ENCODE results near the gene ATP6V1G3. TPM values are rescaled to one million over a fixed set of nuclear protein-coding genes. Genes with fewer than 3 reads are reported as not detected.
A peak's percentile ranks its signal among the peaks of the same experiment; 100 is the strongest.

ATP6V1G3 gene
- polyA plus RNA-seq, 3 donors, result not detected

DNA sequence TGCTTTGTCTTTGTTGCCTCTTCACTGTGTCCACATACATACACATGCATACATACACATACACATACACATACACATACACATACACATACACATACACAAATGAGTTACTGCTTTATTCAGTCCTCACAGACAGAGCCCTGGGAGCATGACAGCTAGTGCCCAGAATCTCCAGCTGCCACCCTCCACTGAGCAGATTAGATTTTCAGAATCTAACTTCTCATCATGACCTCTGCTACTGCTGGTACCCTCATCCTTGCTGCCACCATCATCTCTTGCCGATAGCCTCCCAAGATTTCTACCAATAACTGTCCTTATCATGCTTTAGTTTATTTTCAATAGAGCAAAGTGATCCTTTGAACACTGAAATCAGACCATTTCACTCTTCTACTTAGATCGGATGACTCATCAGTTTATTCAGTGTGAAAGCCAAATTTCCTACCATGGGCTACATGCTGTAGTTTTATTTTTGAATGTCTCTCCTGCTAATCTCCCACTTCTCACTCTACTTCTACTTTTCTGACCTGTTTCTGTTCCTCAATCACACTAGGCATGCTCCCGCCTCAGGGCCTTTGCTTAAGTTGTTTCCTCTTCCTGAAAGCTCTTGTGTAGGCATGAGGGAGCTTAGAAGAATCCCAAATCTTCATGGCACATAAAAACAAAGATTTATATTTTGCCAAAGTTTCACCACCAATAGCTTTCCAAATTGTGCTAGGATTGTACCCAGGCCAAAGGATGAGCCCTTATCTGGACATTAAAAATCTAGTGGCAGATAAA, 43.0 kb downstream of the ATP6V1G3 start:
- Histone ChIP-seq H3K4me2 (replicated peaks; ENCODE audit: extremely low read depth, low read length, poor library complexity, severe bottlenecking) (peak overlapping the region; percentile 49), H4K20me1 (ENCODE audit: insufficient read depth, low read length) (no peaks in the 10 kb centered on the region), H3K4me1 (ENCODE audit: control insufficient read depth in 1 of 2, insufficient read depth in 2 of 2, low read length in 2 of 2) (peaks cover 21 to 34% of the 10 kb centered on the region in 2 donors), H3K79me2 (ENCODE audit: insufficient read depth, low read length) (no peaks in the 10 kb centered on the region), H3K27ac (ENCODE audit: low read depth in 1 of 2, low read length in 2 of 2) (peak overlapping the region; percentile 34 to 78), H3K9me3 (replicated peaks in 1 of 2; ENCODE audit: control insufficient read depth in 1 of 2, insufficient read depth in 1 of 2, low read length in 2 of 2) (no peaks in the 10 kb centered on the region), H3K4me3 (replicated peaks in 1 of 3; ENCODE audit: low read depth in 2 of 3, low read length in 3 of 3) (peak overlapping the region in 1 of 3 experiments; percentile 18), H2AFZ (ENCODE audit: insufficient read depth, low read depth, low read length, poor library complexity, severe bottlenecking) (peak overlapping the region; percentile 10), H3K9ac (ENCODE audit: insufficient read depth, low read length, poor library complexity, severe bottlenecking) (no peak overlapping the region), H3K27me3 (ENCODE audit: control insufficient read depth in 2 of 2, insufficient read depth in 2 of 2, low read length in 2 of 2) (no peaks in the 10 kb centered on the region), H3K36me3 (replicated peaks in 1 of 2; ENCODE audit: control insufficient read depth in 1 of 2, insufficient read depth in 2 of 2, low read length in 2 of 2) (no peaks in the 10 kb centered on the region)
- Mint-ChIP-seq H3K9me3 (peaks cover 0 to 1% (median 0%) of the 10 kb centered on the region in 7 donors), H3K27ac (peak overlapping the region; percentile 77 to 92 (median 87)), H3K36me3 (peaks cover 0 to 2% of the 10 kb centered on the region in 2 donors), H3K4me3 (peak overlapping the region in 1 of 2 donors; percentile 43), H3K27me3 (ENCODE audit: low read depth in 3 of 3) (no peaks in the 10 kb centered on the region), H3K4me1 (peaks cover 41% of the 10 kb centered on the region)
- TF ChIP-seq, protein P1, sequence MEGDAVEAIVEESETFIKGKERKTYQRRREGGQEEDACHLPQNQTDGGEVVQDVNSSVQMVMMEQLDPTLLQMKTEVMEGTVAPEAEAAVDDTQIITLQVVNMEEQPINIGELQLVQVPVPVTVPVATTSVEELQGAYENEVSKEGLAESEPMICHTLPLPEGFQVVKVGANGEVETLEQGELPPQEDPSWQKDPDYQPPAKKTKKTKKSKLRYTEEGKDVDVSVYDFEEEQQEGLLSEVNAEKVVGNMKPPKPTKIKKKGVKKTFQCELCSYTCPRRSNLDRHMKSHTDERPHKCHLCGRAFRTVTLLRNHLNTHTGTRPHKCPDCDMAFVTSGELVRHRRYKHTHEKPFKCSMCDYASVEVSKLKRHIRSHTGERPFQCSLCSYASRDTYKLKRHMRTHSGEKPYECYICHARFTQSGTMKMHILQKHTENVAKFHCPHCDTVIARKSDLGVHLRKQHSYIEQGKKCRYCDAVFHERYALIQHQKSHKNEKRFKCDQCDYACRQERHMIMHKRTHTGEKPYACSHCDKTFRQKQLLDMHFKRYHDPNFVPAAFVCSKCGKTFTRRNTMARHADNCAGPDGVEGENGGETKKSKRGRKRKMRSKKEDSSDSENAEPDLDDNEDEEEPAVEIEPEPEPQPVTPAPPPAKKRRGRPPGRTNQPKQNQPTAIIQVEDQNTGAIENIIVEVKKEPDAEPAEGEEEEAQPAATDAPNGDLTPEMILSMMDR (IDR thresholded peaks at IDR 0.05), result no peak
- intact Hi-C loops (cut with micrococcal nuclease), result no loop called here
- 80% methylated on average over 2 of the region's 3 CpGs for WGBS (ENCODE audit: insufficient coverage)
- DNase-seq, result peak; percentile 46 to 67 (median 66)

- peak overlapping the region in 3 of 7 donors; percentile 6 to 91 (median 18) for H3K27ac Mint-ChIP-seq
- no peaks in the 10 kb centered on the region for H4K20me1 ChIP-seq (ENCODE audit: insufficient read depth, low read length)
- H3K4me1 Mint-ChIP-seq, result peaks cover 37% of the 10 kb centered on the region
- H3K9me3 ChIP-seq (replicated peaks in 1 of 2; ENCODE audit: control insufficient read depth in 1 of 2, insufficient read depth in 1 of 2, low read length in 2 of 2), result no peaks in the 10 kb centered on the region
- H2AFZ ChIP-seq (ENCODE audit: insufficient read depth, low read depth, low read length, poor library complexity, severe bottlenecking), result no peak overlapping the region
- DNase-seq, result no peak
- no peaks in the 10 kb centered on the region for H3K27me3 ChIP-seq (ENCODE audit: control insufficient read depth in 2 of 2, insufficient read depth in 2 of 2, low read length in 2 of 2)
- WGBS (ENCODE audit: insufficient coverage), result 81% methylated on average over 2 of the region's 6 CpGs
- H3K36me3 ChIP-seq (replicated peaks in 1 of 2; ENCODE audit: control insufficient read depth in 1 of 2, insufficient read depth in 2 of 2, low read length in 2 of 2), result no peaks in the 10 kb centered on the region
- TF ChIP-seq, protein P1 (IDR thresholded peaks at IDR 0.05), result no peak
- H3K9ac ChIP-seq (ENCODE audit: insufficient read depth, low read length, poor library complexity, severe bottlenecking), result no peak overlapping the region
- H3K36me3 Mint-ChIP-seq, result peaks cover 0 to 2% of the 10 kb centered on the region in 2 donors
- no peak overlapping the region for H3K4me3 ChIP-seq (replicated peaks in 1 of 3; ENCODE audit: low read depth in 2 of 3, low read length in 3 of 3)
- intact Hi-C loops (cut with micrococcal nuclease), result no loop called here
- H3K79me2 ChIP-seq (ENCODE audit: insufficient read depth, low read length), result no peaks in the 10 kb centered on the region
- H3K4me3 Mint-ChIP-seq, result no peak overlapping the region
- peak overlapping the region in 1 of 2 donors; percentile 78 for H3K27ac ChIP-seq (ENCODE audit: low read depth in 1 of 2, low read length in 2 of 2)
- peaks cover 21 to 34% of the 10 kb centered on the region in 2 donors for H3K4me1 ChIP-seq (ENCODE audit: control insufficient read depth in 1 of 2, insufficient read depth in 2 of 2, low read length in 2 of 2)
- no peak overlapping the region for H3K4me2 ChIP-seq (replicated peaks; ENCODE audit: extremely low read depth, low read length, poor library complexity, severe bottlenecking)
- peaks cover 0 to 1% (median 0%) of the 10 kb centered on the region in 7 donors for H3K9me3 Mint-ChIP-seq
- no peaks in the 10 kb centered on the region for H3K27me3 Mint-ChIP-seq (ENCODE audit: low read depth in 3 of 3)
These were observed 44.0 kb downstream of the ATP6V1G3 start for GRCh38 chr1:198496216-198497143.

All from CD14-positive monocyte (primary cell).